SK-N-SH (cell line): ENCODE measurements around the gene LRRC75A. TPM values are rescaled to one million over a fixed set of nuclear protein-coding genes. Genes with fewer than 3 reads are reported as not detected.

Source experiments
- CTCF ChIA-PET: fragments of 300-600, 350-600 bp; formaldehyde crosslinking; extraction: SDS; loops from one replicate; lab custom pipeline; 2021; lab: Yijun Ruan, JAX
- POLR2A ChIA-PET: fragments of 350-600 bp; sonication (Branson Sonifier 250); formaldehyde crosslinking; extraction: SDS; loops from one replicate; lab custom pipeline; 2020; ENCODE audit warnings: antibody characterized with exemption, inconsistent platforms; lab: Yijun Ruan, JAX
- DNase-seq: peaks from one replicate; pipeline ENCODE4 v3.0.0; 2012
- H2AFZ ChIP-seq: fragments of 200-600 bp; sonication (generic); 2 replicates; pipeline ENCODE4 v1.8.1; 2016; ENCODE audit warnings: antibody characterized with exemption, mild to moderate bottlenecking, low read depth
- H3F3A ChIP-seq: fragments of 200-600 bp; sonication (generic); replicated peaks from 2 replicates; pipeline ENCODE3; 2016; ENCODE audit warnings: antibody characterized with exemption, mild to moderate bottlenecking; ENCODE audit not compliant: insufficient read depth
- H3K27ac ChIP-seq, 2 experiments: fragments of 200-500 bp in 1 of 2; fragments of 200-600 bp in 1 of 2; sonication (Bioruptor generic) in 1 of 2; sonication (generic), shearing (Covaris generic) in 1 of 2; 2 replicates each; pipeline versions ENCODE4 v1.5.1 to v1.6.1; 2014 to 2016; ENCODE audit warnings: low read depth in 2 of 2, inconsistent platforms in 1 of 2, low read length in 1 of 2, mild to moderate bottlenecking in 1 of 2, mixed read lengths in 1 of 2
- H3K27me3 ChIP-seq: fragments of 200-600 bp; sonication (generic), shearing (Covaris generic); 2 replicates; pipeline ENCODE4 v1.6.1; 2016; ENCODE audit warnings: mixed run types; ENCODE audit not compliant: insufficient read depth
- H3K36me3 ChIP-seq, 2 experiments: fragments of 200-500 bp in 1 of 2; fragments of 200-600 bp in 1 of 2; sonication (Bioruptor generic) in 1 of 2; sonication (generic) in 1 of 2; replicated peaks in 1 of 2; 2 replicates each; pipeline versions ENCODE3 to v1.5.1; 2014 to 2016; ENCODE audit warnings: low read length in 1 of 2, mild to moderate bottlenecking in 1 of 2; ENCODE audit not compliant: insufficient read depth in 2 of 2, control insufficient read depth in 1 of 2
- H3K4me1 ChIP-seq, 2 experiments: fragments of 200-500 bp in 1 of 2; fragments of 200-600 bp in 1 of 2; sonication (Bioruptor generic) in 1 of 2; sonication (generic), shearing (Covaris generic) in 1 of 2; 2 replicates each; pipeline versions ENCODE4 v1.5.1 to v1.6.1; 2014 to 2016; ENCODE audit warnings: low read depth in 1 of 2, low read length in 1 of 2, mixed run types in 1 of 2; ENCODE audit not compliant: insufficient read depth in 2 of 2, control insufficient read depth in 1 of 2
- H3K4me2 ChIP-seq: fragments of 200-600 bp; sonication (generic), shearing (Covaris generic); 2 replicates; pipeline ENCODE4 v1.6.1; 2017; ENCODE audit warnings: mixed run types
- H3K4me3 ChIP-seq, 2 experiments: fragments of 200-500 bp in 1 of 2; fragments of 200-600 bp in 1 of 2; sonication (Bioruptor generic) in 1 of 2; sonication (generic), shearing (Covaris generic) in 1 of 2; 2 replicates each; pipeline versions ENCODE4 v1.5.1 to v1.8.1; 2014 to 2016; ENCODE audit warnings: low read depth in 2 of 2, inconsistent platforms in 1 of 2, low read length in 1 of 2, mild to moderate bottlenecking in 1 of 2, mixed read lengths in 1 of 2, moderate library complexity in 1 of 2
- H3K79me2 ChIP-seq: fragments of 200-600 bp; sonication (generic); 2 replicates; pipeline ENCODE4 v1.8.1; 2017; ENCODE audit warnings: mild to moderate bottlenecking; ENCODE audit not compliant: insufficient read depth
- H3K9ac ChIP-seq: fragments of 200-600 bp; sonication (generic); 2 replicates; pipeline ENCODE4 v1.6.1; 2017; ENCODE audit warnings: mixed run types
- H3K9me2 ChIP-seq: fragments of 200-600 bp; sonication (generic); 2 replicates; pipeline ENCODE4 v1.6.1; 2017; ENCODE audit warnings: mixed run types
- H3K9me3 ChIP-seq: fragments of 200-600 bp; sonication (generic); 2 replicates; pipeline ENCODE4 v1.6.1; 2017; ENCODE audit warnings: mixed run types, mild to moderate bottlenecking, moderate library complexity
- H4K20me1 ChIP-seq: fragments of 200-600 bp; sonication (generic); 2 replicates; pipeline ENCODE4 v1.6.1; 2017; ENCODE audit warnings: mild to moderate bottlenecking, mixed run types; ENCODE audit not compliant: insufficient read depth
- CHD2 ChIP-seq: fragments of 150-350 bp; IDR thresholded peaks from 2 replicates; pipeline ENCODE4 v1.6.1; 2018; ENCODE audit warnings: low read length; ENCODE audit not compliant: partially characterized antibody
- CTCF ChIP-seq: fragments of 200-600 bp; sonication (generic); IDR thresholded peaks from 2 replicates; pipeline ENCODE4 v1.6.1; 2017; ENCODE audit warnings: antibody characterized with exemption, mild to moderate bottlenecking, moderate library complexity
- ELF1 ChIP-seq: IDR thresholded peaks from 2 replicates; pipeline ENCODE4 v1.4.0; 2012
- EP300 ChIP-seq, 2 experiments: IDR thresholded peaks; 2 replicates each; pipeline versions ENCODE4 v1.4.0 to v1.6.1; 2012; ENCODE audit warnings: borderline replicate concordance in 1 of 2, low read depth in 1 of 2, low read length in 1 of 2
- EZH2phosphoT487 ChIP-seq: fragments of 200-600 bp; sonication (generic); IDR thresholded peaks from 2 replicates; pipeline ENCODE4 v1.6.1; 2017; ENCODE audit warnings: low read depth, mixed run types, mild to moderate bottlenecking, antibody characterized with exemption, moderate library complexity, borderline replicate concordance
- FOSL2 ChIP-seq: IDR thresholded peaks from 2 replicates; pipeline ENCODE4 v1.4.0; 2012; ENCODE audit warnings: low read depth, mild to moderate bottlenecking, moderate library complexity, borderline replicate concordance
- FOXJ3 ChIP-seq: sonication (generic); formaldehyde crosslinking; IDR thresholded peaks from 2 replicates; pipeline ENCODE4 v1.5.1; 2020; ENCODE audit warnings: mild to moderate bottlenecking, missing genetic modification reagents
- GATA2 ChIP-seq: sonication (generic); formaldehyde crosslinking; IDR thresholded peaks from 2 replicates; pipeline ENCODE4 v1.5.0; 2020; ENCODE audit warnings: mild to moderate bottlenecking, missing genetic modification reagents
- IRF3 ChIP-seq: fragments of 150-350 bp; IDR thresholded peaks from 2 replicates; pipeline ENCODE4 v1.6.1; 2016; ENCODE audit warnings: mild to moderate bottlenecking, low read depth, low read length
- MAX ChIP-seq: IDR thresholded peaks from 2 replicates; pipeline ENCODE4 v1.4.0; 2012; ENCODE audit warnings: low read depth
- NFIC ChIP-seq: IDR thresholded peaks from 2 replicates; pipeline ENCODE4 v1.4.0; 2012; ENCODE audit warnings: borderline replicate concordance
- NRF1 ChIP-seq: IDR thresholded peaks from 2 replicates; pipeline ENCODE4 v1.6.1; 2012; ENCODE audit warnings: low read depth, mild to moderate bottlenecking, low read length
- RCOR1 ChIP-seq: fragments of 150-350 bp; IDR thresholded peaks from 2 replicates; pipeline ENCODE4 v1.6.1; 2017; ENCODE audit warnings: antibody characterized with exemption, low read length
- REST ChIP-seq: IDR thresholded peaks from 2 replicates; pipeline ENCODE4 v1.6.1; 2012; ENCODE audit warnings: mild to moderate bottlenecking, low read depth, low read length, moderate library complexity
- SMC3 ChIP-seq: IDR thresholded peaks from 2 replicates; pipeline ENCODE4 v1.6.1; 2012; ENCODE audit warnings: low read depth, low read length, improper control_type of control experiment
- TAF1 ChIP-seq: IDR thresholded peaks from 2 replicates; pipeline ENCODE4 v1.6.1; 2012; ENCODE audit warnings: low read depth, mild to moderate bottlenecking, low read length, moderate library complexity, borderline replicate concordance
- TCF12 ChIP-seq: IDR thresholded peaks from 2 replicates; pipeline ENCODE4 v1.4.0; 2012
- TEAD4 ChIP-seq: IDR thresholded peaks from 2 replicates; pipeline ENCODE4 v1.4.0; 2012; ENCODE audit warnings: mild to moderate bottlenecking, borderline replicate concordance; ENCODE audit not compliant: insufficient read depth
- USF2 ChIP-seq: fragments of 150-350 bp; IDR thresholded peaks from 2 replicates; pipeline ENCODE4 v1.6.1; 2017; ENCODE audit warnings: antibody characterized with exemption, low read length, low read depth, borderline replicate concordance
- ZBTB33 ChIP-seq: IDR thresholded peaks from 2 replicates; pipeline ENCODE4 v1.4.0; 2012; ENCODE audit warnings: low read depth, borderline replicate concordance
- WGBS: methylation state at CpG from one replicate; pipeline ENCODE4 v1.1.6; 2017; ENCODE audit warnings: low lambda C conversion rate; 5-methylcytosine and 5-hydroxymethylcytosine counted together
- polyA plus RNA-seq, 3 experiments: library from polyadenylated mRNA; depleted of rRNA; stranded (reverse); fragments of >200 nt; gene quantifications; 2 replicates each; pipeline ENCODE4 v1.2.3, GENCODE V29; 2012

The LRRC75A gene
- polyA plus RNA-seq, 1 of the 3 experiments (the other 2 are of a cell fraction) = 1.2 TPM

- Histone ChIP-seq H3K9me3 (no peaks in the 10 kb centered on the region), H3K79me2 (no peaks in the 10 kb centered on the region), H3K4me1 (peaks cover 26 to 35% of the 10 kb centered on the region in 2 experiments), H3K4me3 (0 out of 4 replicates have a peak overlapping the region, but pooled peaks of 1 of the 2 experiments have one; percentile 11), H3K36me3 (no peaks in the 10 kb centered on the region), H3K9ac (peak overlapping the region; percentile 65; the same call in 1 of the 2 replicates), H4K20me1 (no peaks in the 10 kb centered on the region), H3F3A (peaks cover 34% of the 10 kb centered on the region), H3K27me3 (no peaks in the 10 kb centered on the region), H3K9me2 (no peaks in the 10 kb centered on the region), H3K27ac (peak overlapping the region; percentile 78 to 98), H2AFZ (peak overlapping the region; percentile 48; the same call in 1 of the 2 replicates), H3K4me2 (peak overlapping the region; percentile 83)
- CTCF ChIA-PET = interaction anchor here (0.6 to 2.1 kb wide), 11 partner anchors 8 to 153 kb away, joined by 3 to 8 read pairs (median 3); no protein-coding TSS in a partner anchor
- POLR2A ChIA-PET = interaction anchor here (0.5 to 1.5 kb wide), 4 partner anchors 20 to 1135 kb away, joined by 3 to 9 read pairs (median 4); no protein-coding TSS in a partner anchor
- 28% methylated on average over 7 of the region's 8 CpGs for WGBS
- DNase-seq = peak; percentile 78
- TF ChIP-seq EZH2phosphoT487 (no peak), EP300 (IDR thresholded peaks at IDR 0.05; ENCODE audit: borderline replicate concordance in 1 of 2, low read depth in 1 of 2, low read length in 1 of 2) (peak; percentile 60 to 76), NFIC (peak; percentile 62; the same call in 1 of the 2 replicates), NRF1 (no peak), FOXJ3 (CRISPR knock-in tag) (no peak), CTCF (no peak), USF2 (no peak), TAF1 (no peak), TCF12 (peak; percentile 93), SMC3 (no peak), ZBTB33 (peak; percentile 57; the same call in 1 of the 2 replicates), REST (peak; percentile 60), RCOR1 (no peak), CHD2 (no peak), IRF3 (no peak), FOSL2 (peak; percentile 98), TEAD4 (peak; percentile 63; the same call in 1 of the 2 replicates), ELF1 (peak; percentile 70), GATA2 (CRISPR knock-in tag) (peak; percentile 50), MAX (peak; percentile 85)
Observed at GRCh38 chr17:16419074-16419928, 72.7 kb downstream of the LRRC75A start.
